Rectal smooth muscle tissue (tissue), 1 donor: ENCODE data around the gene ATF6.

ENCODE experiments used
- H3K27ac ChIP-seq: one replicate; pipeline ENCODE4 v1.7.0; 2013; ENCODE audit warnings: low read depth, low read length, inconsistent platforms
- H3K27me3 ChIP-seq: one replicate; pipeline ENCODE4 v1.7.0; 2013; ENCODE audit warnings: low read length; ENCODE audit not compliant: control insufficient read depth, insufficient read depth
- H3K36me3 ChIP-seq: one replicate; pipeline ENCODE4 v1.7.0; 2013; ENCODE audit warnings: low read length; ENCODE audit not compliant: control insufficient read depth, insufficient read depth
- H3K4me1 ChIP-seq: one replicate; pipeline ENCODE4 v1.7.0; 2013; ENCODE audit warnings: low read length; ENCODE audit not compliant: control insufficient read depth, insufficient read depth
- H3K4me3 ChIP-seq: one replicate; pipeline ENCODE4 v1.7.0; 2013; ENCODE audit warnings: low read length
- H3K9ac ChIP-seq: one replicate; pipeline ENCODE4 v1.7.0; 2013; ENCODE audit warnings: low read length

The ATF6 gene

GRCh38 chr1:161945306-161946060 lies 179.4 kb downstream of the ATF6 start:
- Histone ChIP-seq H3K27ac (no peak overlapping the region), H3K4me3 (no peak overlapping the region), H3K36me3 (no peaks in the 10 kb centered on the region), H3K27me3 (no peaks in the 10 kb centered on the region), H3K4me1 (peaks cover 12% of the 10 kb centered on the region), H3K9ac (no peak overlapping the region)

GRCh38 chr1:161946071-161946987 lies 180.2 kb downstream of the ATF6 start:
- peaks cover 12% of the 10 kb centered on the region for H3K4me1 ChIP-seq
- no peak overlapping the region for H3K4me3 ChIP-seq
- H3K27ac ChIP-seq = no peak overlapping the region
- H3K9ac ChIP-seq = no peak overlapping the region
- no peaks in the 10 kb centered on the region for H3K36me3 ChIP-seq
- no peaks in the 10 kb centered on the region for H3K27me3 ChIP-seq

GRCh38 chr1:161948435-161948834 lies 182.3 kb downstream of the ATF6 start:
- H3K27me3 ChIP-seq = no peaks in the 10 kb centered on the region
- no peaks in the 10 kb centered on the region for H3K36me3 ChIP-seq
- H3K27ac ChIP-seq = no peak overlapping the region
- H3K4me1 ChIP-seq = peaks cover 14% of the 10 kb centered on the region
- no peak overlapping the region for H3K9ac ChIP-seq
- no peak overlapping the region for H3K4me3 ChIP-seq

GRCh38 chr1:161949548-161949947 lies 183.4 kb downstream of the ATF6 start:
- Histone ChIP-seq H3K4me3 (no peak overlapping the region), H3K27me3 (no peaks in the 10 kb centered on the region), H3K4me1 (peaks cover 23% of the 10 kb centered on the region), H3K27ac (no peak overlapping the region), H3K9ac (no peak overlapping the region), H3K36me3 (no peaks in the 10 kb centered on the region)

GRCh38 chr1:161950377-161950776 lies 184.3 kb downstream of the ATF6 start:
- Histone ChIP-seq H3K27ac (no peak overlapping the region), H3K36me3 (no peaks in the 10 kb centered on the region), H3K4me1 (peaks cover 25% of the 10 kb centered on the region), H3K9ac (no peak overlapping the region), H3K4me3 (no peak overlapping the region), H3K27me3 (no peaks in the 10 kb centered on the region)

GRCh38 chr1:161951646-161952045 lies 185.5 kb downstream of the ATF6 start:
- no peak overlapping the region for H3K9ac ChIP-seq
- H3K27ac ChIP-seq = no peak overlapping the region
- no peaks in the 10 kb centered on the region for H3K36me3 ChIP-seq
- H3K27me3 ChIP-seq = no peaks in the 10 kb centered on the region
- H3K4me1 ChIP-seq = peaks cover 25% of the 10 kb centered on the region
- no peak overlapping the region for H3K4me3 ChIP-seq

GRCh38 chr1:161952607-161953172 lies 186.6 kb downstream of the ATF6 start:
- Histone ChIP-seq H3K4me1 (peaks cover 25% of the 10 kb centered on the region), H3K27ac (no peak overlapping the region), H3K27me3 (no peaks in the 10 kb centered on the region), H3K36me3 (no peaks in the 10 kb centered on the region), H3K9ac (no peak overlapping the region), H3K4me3 (no peak overlapping the region)

GRCh38 chr1:161953256-161953920 lies 187.3 kb downstream of the ATF6 start:
- no peak overlapping the region for H3K27ac ChIP-seq
- H3K4me3 ChIP-seq = no peak overlapping the region
- H3K4me1 ChIP-seq = peaks cover 25% of the 10 kb centered on the region
- no peaks in the 10 kb centered on the region for H3K27me3 ChIP-seq
- no peaks in the 10 kb centered on the region for H3K36me3 ChIP-seq
- H3K9ac ChIP-seq = no peak overlapping the region

- Histone ChIP-seq H3K36me3 (no peaks in the 10 kb centered on the region), H3K27ac (no peak overlapping the region), H3K9ac (no peak overlapping the region), H3K27me3 (no peaks in the 10 kb centered on the region), H3K4me1 (peaks cover 21% of the 10 kb centered on the region), H3K4me3 (no peak overlapping the region)
Measured at GRCh38 chr1:161954050-161954449, 187.9 kb downstream of the ATF6 start.

GRCh38 chr1:161954466-161954865 lies 188.3 kb downstream of the ATF6 start:
- Histone ChIP-seq H3K36me3 (no peaks in the 10 kb centered on the region), H3K27me3 (no peaks in the 10 kb centered on the region), H3K9ac (no peak overlapping the region), H3K27ac (no peak overlapping the region), H3K4me1 (peaks cover 20% of the 10 kb centered on the region), H3K4me3 (no peak overlapping the region)

- Histone ChIP-seq H3K9ac (no peak overlapping the region), H3K4me3 (no peak overlapping the region), H3K4me1 (peaks cover 13% of the 10 kb centered on the region), H3K36me3 (no peaks in the 10 kb centered on the region), H3K27ac (no peak overlapping the region), H3K27me3 (no peaks in the 10 kb centered on the region)
Measured at GRCh38 chr1:161955606-161956005, 189.5 kb downstream of the ATF6 start.

GRCh38 chr1:161956097-161956496 lies 190.0 kb downstream of the ATF6 start:
- Histone ChIP-seq H3K27ac (no peak overlapping the region), H3K27me3 (no peaks in the 10 kb centered on the region), H3K9ac (no peak overlapping the region), H3K36me3 (no peaks in the 10 kb centered on the region), H3K4me1 (peaks cover 13% of the 10 kb centered on the region), H3K4me3 (no peak overlapping the region)
